ENCODE measurements around the gene KRTAP3-2. TPM values are rescaled to one million over a fixed set of nuclear protein-coding genes. Genes with fewer than 3 reads are reported as not detected.
"Not testable (repeated sequence)": the region's sequence is repeated elsewhere in the genome, so short reads cannot be mapped to it uniquely, and the experiment has no call there.

KRTAP3-2 gene
- total RNA-seq, 4 donors from 2014 or later: not detected

GRCh38 chr17:41037853-41038350, 38.2 kb upstream of the KRTAP3-2 start:
- H3K4me1 ChIP-seq: no peaks in the 10 kb centered on the region
- H3K9me3 ChIP-seq: no peaks in the 10 kb centered on the region
- intact Hi-C loops (cut with DNase I; ENCODE audit: low total_unique reads): no loop called here
- H3K27me3 ChIP-seq: no peaks in the 10 kb centered on the region
- H3K27ac ChIP-seq: no peak overlapping the region
- H3K4me3 ChIP-seq: no peak overlapping the region
- H3K36me3 ChIP-seq: no peaks in the 10 kb centered on the region
- DNase-seq: no peak
- TF ChIP-seq POLR2A (IDR thresholded peaks at IDR 0.05) (no peak), CTCF (IDR thresholded peaks at IDR 0.05) (no peak)

- H3K4me1 ChIP-seq; intact Hi-C loops (cut with DNase I; ENCODE audit: low total_unique reads); H3K4me3 ChIP-seq; DNase-seq; H3K9me3 ChIP-seq; H3K27me3 ChIP-seq; H3K36me3 ChIP-seq; H3K27ac ChIP-seq: not testable (repeated sequence)
Observed at GRCh38 chr17:41034346-41034935, 34.7 kb upstream of the KRTAP3-2 start, which contains the start of gene KRTAP1-3. KRTAP1-3 (minus strand) TSS chr17:41034874; CDS start chr17:41034821, 53 bp downstream.

GRCh38 chr17:41029633-41030245, 30.0 kb upstream of the KRTAP3-2 start, which contains the start of gene KRTAP1-4:
KRTAP1-4 (minus strand) TSS chr17:41030195; CDS start chr17:41030078, 117 bp downstream.
- Histone ChIP-seq H3K4me1 (no peaks in the 10 kb centered on the region), H3K9me3 (no peaks in the 10 kb centered on the region), H3K27ac (no peak within 1 kb of the TSS), H3K4me3 (no peak within 1 kb of the TSS), H3K36me3 (no peaks in the 10 kb centered on the region), H3K27me3 (no peaks in the 10 kb centered on the region)
- intact Hi-C loops (cut with DNase I; ENCODE audit: low total_unique reads): no loop called here
- TF ChIP-seq CTCF (IDR thresholded peaks at IDR 0.05): no peak
- TF ChIP-seq POLR2A (IDR thresholded peaks at IDR 0.05): no peak
- DNase-seq: no peak

- Histone ChIP-seq H3K27ac (no peak within 1 kb of the TSS), H3K36me3 (no peaks in the 10 kb centered on the region), H3K4me3 (no peak within 1 kb of the TSS), H3K27me3 (no peaks in the 10 kb centered on the region), H3K4me1 (no peaks in the 10 kb centered on the region), H3K9me3 (no peaks in the 10 kb centered on the region)
- intact Hi-C loops (cut with DNase I; ENCODE audit: low total_unique reads): no loop called here
- no peak for DNase-seq
- TF ChIP-seq CTCF (IDR thresholded peaks at IDR 0.05) (no peak), POLR2A (IDR thresholded peaks at IDR 0.05) (no peak)
Observed at GRCh38 chr17:41026715-41027471, 27.2 kb upstream of the KRTAP3-2 start, which contains the start of gene KRTAP1-5. KRTAP1-5 (minus strand) TSS chr17:41027208; CDS start chr17:41027155, 53 bp downstream.

GRCh38 chr17:41024697-41025096, 25.0 kb upstream of the KRTAP3-2 start:
- Histone ChIP-seq H3K36me3 (no peaks in the 10 kb centered on the region), H3K4me3 (no peak overlapping the region), H3K27me3 (no peaks in the 10 kb centered on the region), H3K4me1 (no peaks in the 10 kb centered on the region), H3K9me3 (no peaks in the 10 kb centered on the region), H3K27ac (no peak overlapping the region)
- intact Hi-C loops (cut with DNase I; ENCODE audit: low total_unique reads): no loop called here
- no peak for DNase-seq
- TF ChIP-seq CTCF (IDR thresholded peaks at IDR 0.05) (no peak), POLR2A (IDR thresholded peaks at IDR 0.05) (no peak)

Measured in uterus (tissue), 4 donors.